SIG-M5 (cell line): ENCODE results near the gene PAK4.
"Not testable (repeated sequence)": the region's sequence is repeated elsewhere in the genome, so short reads cannot be mapped to it uniquely, and the experiment has no call there.

Source experiments
- DNase-seq: peaks from one replicate; lab custom pipeline; 2025; lab: John Stamatoyannopoulos, UW

PAK4 gene

DNA sequence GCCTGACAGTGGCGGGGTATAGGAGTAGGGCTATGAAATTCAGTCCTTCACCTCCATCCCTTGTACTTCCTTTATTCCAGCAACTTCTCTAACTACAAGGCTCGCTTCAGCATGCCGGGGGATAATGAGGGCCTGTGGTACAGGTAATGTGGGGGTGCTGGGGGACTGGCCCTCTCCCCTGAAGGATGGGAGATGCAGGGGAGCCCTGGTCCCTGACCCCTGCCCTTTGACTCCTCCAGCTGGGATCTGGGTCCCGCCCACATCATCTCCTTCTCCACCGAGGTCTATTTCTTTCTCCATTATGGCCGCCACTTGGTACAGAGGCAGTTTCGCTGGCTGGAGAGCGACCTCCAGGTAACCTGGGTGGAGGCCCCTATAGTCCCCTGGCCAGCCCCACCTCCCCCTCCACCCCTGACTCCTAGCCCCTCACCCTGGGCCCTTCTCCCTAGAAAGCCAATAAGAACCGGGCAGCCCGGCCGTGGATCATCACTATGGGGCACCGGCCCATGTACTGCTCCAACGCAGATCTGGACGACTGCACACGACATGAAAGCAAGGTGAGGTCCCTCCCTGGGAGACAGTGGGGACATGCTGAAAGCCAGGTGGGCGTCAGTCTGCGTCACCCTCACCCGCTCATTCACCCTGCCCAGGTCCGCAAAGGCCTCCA is 25.0 kb upstream of the PAK4 start:
- no peak for DNase-seq

DNA sequence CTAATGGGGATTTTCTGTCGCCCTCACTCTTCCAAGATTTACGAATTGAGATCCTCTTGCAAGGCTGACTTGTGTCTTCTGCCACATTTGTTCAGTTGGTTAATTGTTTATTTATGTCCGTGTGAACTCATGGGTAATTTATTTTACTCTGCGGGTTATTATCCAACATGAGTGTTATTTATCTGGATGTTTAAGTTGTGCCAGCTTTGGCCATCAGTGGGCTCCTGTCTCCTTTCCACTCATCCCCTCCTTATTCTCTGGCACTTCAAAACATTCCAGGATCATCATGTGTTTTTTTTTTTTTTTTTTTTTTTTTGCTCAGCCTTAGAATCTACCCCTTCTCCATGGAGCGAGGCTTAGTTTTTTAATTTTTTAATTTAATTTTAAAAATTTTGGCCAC is 22.4 kb upstream of the PAK4 start:
- no peak for DNase-seq

GRCh38 chr19:39104186-39104596 is 21.4 kb upstream of the PAK4 start:
- DNase-seq: no peak

GRCh38 chr19:39106194-39106593 is 19.4 kb upstream of the PAK4 start:
- no peak for DNase-seq

GRCh38 chr19:39109641-39110040 is 15.9 kb upstream of the PAK4 start:
- DNase-seq: no peak

DNA sequence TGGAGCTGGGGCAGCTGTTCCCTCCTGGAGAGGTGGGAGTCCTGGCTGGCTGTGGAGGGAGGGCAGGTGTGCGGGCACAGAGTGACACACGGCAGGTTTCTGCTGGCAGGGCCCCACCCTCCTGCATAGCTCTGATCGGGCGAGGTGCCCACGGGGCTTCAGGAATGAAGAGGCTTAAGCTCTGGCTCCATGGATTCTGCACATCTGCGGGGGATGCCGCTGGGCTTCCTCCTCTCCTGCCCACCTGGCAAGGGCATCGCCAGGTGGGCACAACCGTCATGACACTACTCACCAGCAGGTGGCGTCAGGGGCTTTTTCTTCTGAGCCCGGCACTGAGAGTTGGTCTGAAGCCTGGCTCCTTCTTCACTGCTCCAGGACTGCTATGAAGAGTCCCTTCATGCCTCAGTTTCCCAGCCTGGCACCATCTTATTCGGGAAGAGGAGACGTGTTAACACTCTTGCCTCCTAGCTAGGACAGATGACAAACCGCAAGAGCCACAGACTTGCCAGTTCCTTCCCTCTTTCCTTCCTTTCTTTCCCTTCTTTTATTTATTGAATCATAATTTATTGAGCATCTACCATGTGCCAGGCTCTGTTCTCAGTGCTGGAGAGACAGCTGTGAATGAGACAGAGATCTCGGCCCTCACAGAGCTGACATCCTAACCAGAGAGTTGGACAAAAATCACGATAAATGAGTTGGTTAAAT is 15.2 kb upstream of the PAK4 start:
- DNase-seq: no peak

DNA sequence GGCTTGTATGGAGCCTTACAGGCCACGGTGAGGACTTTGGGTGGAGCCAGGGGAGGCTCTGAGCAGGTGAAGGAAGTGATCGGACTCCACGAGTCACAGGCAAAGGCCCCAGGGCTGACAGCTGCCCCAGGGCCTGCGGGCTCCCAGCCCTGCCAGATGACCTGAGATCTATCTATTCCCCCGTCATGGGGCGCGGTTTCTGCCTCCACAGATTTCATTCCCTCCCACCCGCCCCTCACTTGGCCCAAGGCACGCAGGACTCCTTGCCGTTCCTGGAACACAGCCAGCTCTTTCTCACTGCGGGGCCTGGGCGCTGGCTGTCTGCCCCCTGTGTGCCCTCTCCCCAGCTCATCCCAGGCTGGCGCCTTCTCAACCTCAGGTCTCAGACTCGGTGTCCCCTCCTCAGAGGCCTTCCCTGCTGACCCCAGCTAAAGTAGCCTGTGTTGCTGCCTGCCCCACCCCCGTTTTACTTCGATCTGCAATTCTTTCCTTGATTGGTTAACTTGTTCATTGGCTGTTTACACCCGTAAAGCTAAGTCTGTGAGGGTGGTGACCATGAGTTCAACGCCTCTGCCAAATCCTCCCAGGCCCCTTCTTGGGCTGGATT is 13.9 kb upstream of the PAK4 start:
- no peak for DNase-seq

DNA sequence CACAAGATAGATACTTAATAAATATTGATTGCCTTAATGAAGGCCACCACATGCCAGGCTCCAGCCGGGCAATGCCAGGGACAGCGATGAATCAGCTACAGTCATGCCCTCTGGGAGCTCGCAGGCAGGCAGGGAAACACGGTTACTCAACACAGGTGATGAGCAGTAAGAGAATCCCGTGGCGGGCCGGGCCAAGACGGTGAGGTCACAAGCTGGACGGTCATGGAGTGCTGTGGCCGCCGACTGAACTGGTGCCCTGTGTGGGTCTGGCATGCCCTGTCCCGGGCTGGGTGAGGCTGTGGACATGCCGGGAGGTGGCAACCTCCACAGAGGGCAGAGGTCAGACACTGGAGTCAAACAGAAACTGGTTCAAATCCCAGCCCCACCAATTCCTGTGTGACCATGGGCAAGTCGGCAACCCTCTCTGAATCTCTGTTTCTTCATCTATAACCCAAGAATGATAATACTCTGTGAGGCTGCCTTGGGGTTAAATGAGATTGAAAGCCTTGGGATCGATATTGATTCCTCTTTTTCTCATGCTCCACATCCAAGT is 13.2 kb upstream of the PAK4 start:
- DNase-seq: no peak

- no peak for DNase-seq
Observed at GRCh38 chr19:39113199-39113598, 12.4 kb upstream of the PAK4 start.

DNA sequence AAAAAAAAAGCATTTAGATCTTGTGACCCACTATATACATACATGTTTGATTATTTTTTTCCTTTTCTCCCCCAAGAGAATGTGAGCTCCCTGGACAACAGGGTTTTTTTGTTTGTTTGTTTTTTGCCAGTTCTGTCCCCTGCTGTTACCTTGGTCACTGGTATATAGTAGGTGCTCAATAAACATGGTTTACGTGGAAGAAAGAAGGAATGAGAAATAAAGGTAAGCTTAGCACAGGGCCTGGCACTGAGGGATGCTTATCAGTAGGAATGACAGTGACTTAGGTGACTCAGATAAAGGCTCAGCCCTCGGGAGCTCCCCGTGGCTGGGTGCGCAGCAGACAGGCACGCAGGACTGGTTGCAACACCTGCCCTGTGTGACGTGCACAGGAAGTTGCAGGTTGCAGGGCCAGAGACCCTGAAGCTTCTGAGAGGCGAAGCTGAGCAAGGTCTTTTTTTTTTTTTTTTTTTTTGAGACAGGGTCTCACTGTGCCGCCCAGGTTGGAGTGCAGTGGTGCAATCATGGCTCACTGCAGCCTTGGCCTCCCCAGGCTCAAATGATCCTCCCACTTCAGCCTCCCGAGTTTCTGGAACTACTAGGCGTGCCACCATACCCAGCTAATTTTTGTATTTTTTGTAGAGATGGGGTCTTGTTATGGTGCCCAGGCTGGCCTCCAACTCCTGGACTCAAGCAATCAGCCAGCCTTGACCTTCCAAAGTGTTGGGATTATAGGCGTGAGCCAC is 10.3 kb upstream of the PAK4 start:
- DNase-seq: no peak

DNA sequence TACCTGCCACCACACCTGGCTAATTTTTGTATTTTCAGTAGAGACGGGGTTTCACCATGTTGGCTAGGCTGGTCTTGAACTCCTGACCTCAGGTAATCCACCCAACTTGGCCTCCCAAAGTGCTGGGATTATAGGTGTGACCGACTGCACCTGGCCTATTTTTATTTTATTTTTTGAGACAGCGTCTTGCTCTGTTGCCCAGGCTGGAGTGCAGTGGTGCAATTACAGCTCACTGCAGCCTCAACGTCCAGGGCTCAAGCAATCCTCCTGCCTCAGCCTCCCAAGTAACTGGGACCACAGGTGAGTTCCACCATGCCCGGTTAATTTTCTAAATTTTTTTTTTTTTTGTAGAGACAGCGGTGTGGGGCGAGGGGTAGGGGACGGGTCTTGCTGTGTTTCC is 8.6 kb upstream of the PAK4 start:
- not testable (repeated sequence) for DNase-seq

- DNase-seq: no peak
Observed at GRCh38 chr19:39119830-39120229, 5.8 kb upstream of the PAK4 start.

DNA sequence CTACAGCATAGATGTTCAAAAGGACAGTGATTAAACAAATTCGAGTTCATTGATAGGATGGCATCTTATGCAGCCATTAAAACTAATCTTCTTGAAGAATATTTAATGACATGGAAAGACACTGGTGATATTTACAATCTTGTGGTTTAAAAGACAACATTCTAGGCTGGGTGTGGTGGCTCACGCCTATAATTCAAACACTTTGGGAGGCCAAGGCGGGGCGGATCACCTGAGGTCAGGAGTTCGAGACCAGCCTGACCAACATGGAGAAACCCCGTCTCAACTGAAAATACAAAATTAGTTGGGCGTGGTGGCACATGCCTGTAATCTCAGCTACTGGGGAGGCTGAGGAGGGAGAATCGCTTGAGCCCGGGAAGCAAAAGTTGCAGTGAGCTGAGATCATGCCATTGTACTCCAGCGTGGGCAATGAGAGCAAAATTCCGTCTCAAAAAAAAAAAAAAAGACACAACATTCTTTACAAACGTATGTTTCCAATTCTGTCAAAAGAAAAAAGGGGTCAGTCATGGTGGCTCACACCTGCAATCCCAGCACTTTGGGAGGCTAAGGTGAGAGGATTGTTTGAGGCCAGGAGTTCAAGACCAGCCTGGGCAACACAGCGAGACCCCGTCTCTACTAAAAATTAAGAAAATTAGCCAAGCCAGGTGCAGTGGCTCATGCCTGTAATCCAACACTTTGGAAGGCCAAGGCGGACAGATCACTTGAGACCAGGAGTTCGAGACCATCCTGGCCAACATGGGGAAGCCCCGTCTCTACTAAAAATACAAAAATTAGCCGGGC is 2.5 kb upstream of the PAK4 start:
- no peak for DNase-seq

GRCh38 chr19:39124136-39124764 is 1.3 kb upstream of the PAK4 start:
- DNase-seq: no peak

- no peak for DNase-seq
Observed at GRCh38 chr19:39125199-39125553, 410 bp upstream of the PAK4 start.

- no peak for DNase-seq
Observed at GRCh38 chr19:39126312-39127187, 964 bp downstream of the PAK4 start.

- DNase-seq: no peak
Observed at GRCh38 chr19:39127812-39128515, 2.4 kb downstream of the PAK4 start.

GRCh38 chr19:39128516-39129079 is 3.0 kb downstream of the PAK4 start:
- DNase-seq: no peak

- no peak for DNase-seq
Observed at GRCh38 chr19:39129116-39129515, 3.5 kb downstream of the PAK4 start.
